Measurements from ENCODE around the gene SEC14L1.

The SEC14L1 gene

DNA sequence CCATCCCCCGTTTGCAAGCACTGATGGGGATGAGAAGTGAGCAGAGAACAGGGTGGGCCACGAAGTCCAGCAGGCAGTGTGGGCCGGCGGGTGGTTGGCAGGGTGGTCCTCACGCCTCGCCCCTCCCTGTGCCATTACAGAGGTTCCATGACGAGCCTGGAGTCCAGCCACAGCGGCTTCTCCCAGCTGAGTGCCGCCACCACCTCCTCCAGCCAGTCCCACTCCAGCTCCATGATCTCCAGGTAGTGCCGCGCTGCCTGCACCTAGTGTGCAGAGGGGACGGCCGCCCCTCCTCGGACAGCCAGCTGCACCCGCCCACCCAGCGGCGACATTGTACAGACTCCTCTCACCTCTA is 73.0 kb downstream of the SEC14L1 start:
- no peak for DNase-seq (ENCODE audit: low read depth)
- H3K4me3 ChIP-seq (ENCODE audit: low read length): no peak overlapping the region
- TF ChIP-seq CTCF (conservative IDR thresholded peaks at IDR 0.05; ENCODE audit: low read length): no peak

DNA sequence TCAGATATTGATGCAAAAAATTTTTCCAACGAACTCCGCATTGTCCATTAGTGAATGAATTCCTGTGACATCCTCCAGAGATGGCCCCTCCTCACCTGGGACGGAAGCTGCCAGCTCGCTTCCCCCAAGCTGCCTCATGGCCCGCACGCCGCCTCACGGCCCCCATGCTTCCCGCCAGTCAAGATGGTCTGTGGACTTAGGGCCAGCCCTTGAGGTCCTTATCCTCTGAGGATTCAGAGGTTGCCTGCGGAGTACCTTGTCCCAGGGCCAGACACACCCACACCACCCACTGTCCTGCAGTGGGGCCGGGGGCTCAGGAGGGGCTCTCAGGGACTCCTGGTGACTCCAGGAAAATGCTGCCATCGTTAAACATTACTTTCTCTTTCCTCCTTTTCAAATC is 73.6 kb downstream of the SEC14L1 start:
- no peak for TF ChIP-seq CTCF (conservative IDR thresholded peaks at IDR 0.05; ENCODE audit: low read length)
- no peak overlapping the region for H3K4me3 ChIP-seq (ENCODE audit: low read length)
- no peak for DNase-seq (ENCODE audit: low read depth)

DNA sequence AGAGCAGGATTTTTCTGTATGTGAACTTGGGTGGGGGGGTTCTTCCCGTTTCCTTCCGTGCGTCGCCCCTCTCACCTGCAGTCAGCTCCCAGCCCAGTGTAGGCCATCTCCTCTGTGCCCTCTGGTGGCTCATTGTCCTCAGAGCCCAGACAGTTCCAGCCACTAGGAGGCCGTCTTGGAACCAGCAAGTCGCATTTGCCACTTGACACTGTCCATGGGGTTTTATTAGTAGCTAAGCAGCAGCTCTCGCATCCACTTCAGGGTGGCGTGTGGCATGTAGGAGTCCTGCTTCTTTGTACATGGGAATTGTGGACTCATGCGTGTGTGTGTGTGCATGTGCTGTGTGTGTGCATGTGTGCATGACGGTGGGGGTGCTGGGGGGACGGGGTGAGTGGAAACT is 74.0 kb downstream of the SEC14L1 start:
- TF ChIP-seq CTCF (conservative IDR thresholded peaks at IDR 0.05; ENCODE audit: low read length): peak; percentile 78
- peak; percentile 57 for DNase-seq (ENCODE audit: low read depth)

GRCh38 chr17:77215281-77215680 is 74.5 kb downstream of the SEC14L1 start:
- no peak for TF ChIP-seq CTCF (conservative IDR thresholded peaks at IDR 0.05; ENCODE audit: low read length)
- DNase-seq (ENCODE audit: low read depth): no peak
- no peak overlapping the region for H3K4me3 ChIP-seq (ENCODE audit: low read length)

More for the DNA sequence above, 74.0 kb downstream of the SEC14L1 start:
- H3K4me3 ChIP-seq (ENCODE audit: low read length): no peak overlapping the region

DNA sequence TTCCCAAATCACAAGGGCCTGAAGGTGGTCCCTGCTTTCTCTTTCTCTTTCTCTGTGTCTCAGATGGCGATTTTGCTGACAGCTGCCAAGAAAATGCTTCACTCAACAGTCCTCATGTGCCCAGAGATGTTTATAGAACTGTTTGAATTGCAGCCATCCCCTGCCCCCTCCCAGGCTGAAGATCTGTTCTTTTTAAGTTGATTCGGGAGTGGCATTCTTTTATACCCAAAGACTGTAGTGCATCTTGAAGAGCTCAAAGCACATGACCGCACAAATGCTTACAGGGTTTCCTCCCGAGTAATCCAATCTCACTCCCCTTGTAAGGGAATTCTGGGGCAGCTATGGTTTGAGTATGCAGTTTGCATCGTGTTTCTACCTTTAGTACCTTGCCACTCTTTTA is 75.7 kb downstream of the SEC14L1 start:
- DNase-seq (ENCODE audit: low read depth): no peak
- no peak for TF ChIP-seq CTCF (conservative IDR thresholded peaks at IDR 0.05; ENCODE audit: low read length)
- no peak overlapping the region for H3K4me3 ChIP-seq (ENCODE audit: low read length)

- no peak for DNase-seq (ENCODE audit: low read depth)
- H3K4me3 ChIP-seq (ENCODE audit: low read length): no peak overlapping the region
- TF ChIP-seq CTCF (conservative IDR thresholded peaks at IDR 0.05; ENCODE audit: low read length): no peak
These were observed 76.4 kb downstream of the SEC14L1 start for GRCh38 chr17:77217123-77217522.

DNA sequence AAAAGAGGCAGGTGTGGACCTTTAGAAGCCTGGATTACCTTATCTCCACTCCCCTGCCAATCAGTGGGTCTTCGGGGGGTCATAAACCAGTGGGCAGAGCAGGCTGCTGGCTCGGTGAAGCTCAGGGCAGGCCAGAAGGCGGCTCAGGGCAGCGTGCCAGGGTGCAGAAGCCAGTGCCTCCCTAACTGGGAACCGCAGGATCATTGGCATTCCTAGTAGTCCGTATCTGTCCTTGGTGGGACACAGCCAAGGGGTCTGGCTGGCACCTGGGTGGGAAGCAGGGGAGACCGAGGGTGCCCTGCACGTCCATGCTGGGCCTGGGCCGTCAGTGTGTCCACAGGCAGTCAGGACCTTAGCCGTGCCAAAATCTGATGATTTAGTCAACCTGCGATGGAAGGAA is 76.8 kb downstream of the SEC14L1 start:
- TF ChIP-seq CTCF (conservative IDR thresholded peaks at IDR 0.05; ENCODE audit: low read length): no peak
- DNase-seq (ENCODE audit: low read depth): no peak
- H3K4me3 ChIP-seq (ENCODE audit: low read length): no peak overlapping the region

Data from AG10803 (cell line).